SKM-1 treated with dmso at 0.1 percent for 144 hours (cell line): Measurements from ENCODE around the gene DENND1A.
A peak's percentile ranks its signal among the peaks of the same experiment; 100 is the strongest.

Experiments used
- DNase-seq: peaks from one replicate; lab custom pipeline; 2025; ENCODE audit not compliant: unreplicated experiment; lab: John Stamatoyannopoulos, UW

The DENND1A gene

DNA sequence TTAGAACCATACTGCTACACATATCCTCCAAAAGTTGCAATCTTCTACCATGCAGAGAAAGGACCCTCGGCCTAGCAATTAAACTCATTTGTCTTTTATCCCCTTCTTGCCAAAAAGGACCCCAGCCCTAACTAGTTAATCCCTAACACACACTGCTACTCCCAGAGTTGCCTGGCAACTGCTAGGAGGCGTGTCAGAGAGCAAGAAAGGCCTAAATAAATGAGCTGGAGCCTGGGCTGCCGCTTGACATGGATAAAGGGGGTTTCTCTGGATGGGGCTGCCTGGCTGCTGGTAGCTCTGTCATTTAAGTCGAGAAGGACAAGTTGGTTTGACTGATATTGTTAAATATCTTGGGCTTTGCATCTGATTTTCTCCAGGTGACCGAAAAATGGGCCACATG, 379.1 kb downstream of the DENND1A start:
- DNase-seq: no peak

DNA sequence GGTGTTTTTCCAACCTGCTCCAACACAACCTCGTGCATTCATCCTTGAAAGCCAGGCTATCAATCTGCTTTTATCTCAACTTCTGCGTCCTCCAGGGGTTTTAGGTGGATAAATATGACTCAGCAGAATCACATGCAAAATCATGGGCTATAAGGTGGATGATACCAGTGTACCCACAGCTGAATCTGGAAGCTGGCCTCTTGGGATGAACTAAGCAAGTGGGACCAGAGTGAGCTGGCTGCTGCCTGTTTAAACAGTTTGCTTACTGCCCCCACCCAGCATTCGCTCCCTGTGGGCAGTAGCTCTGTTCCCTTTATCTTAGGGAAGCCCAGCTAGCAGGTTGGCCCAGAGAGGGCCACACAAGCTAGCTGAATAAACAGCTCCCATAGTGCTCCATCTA, 379.9 kb downstream of the DENND1A start:
- no peak for DNase-seq

DNA sequence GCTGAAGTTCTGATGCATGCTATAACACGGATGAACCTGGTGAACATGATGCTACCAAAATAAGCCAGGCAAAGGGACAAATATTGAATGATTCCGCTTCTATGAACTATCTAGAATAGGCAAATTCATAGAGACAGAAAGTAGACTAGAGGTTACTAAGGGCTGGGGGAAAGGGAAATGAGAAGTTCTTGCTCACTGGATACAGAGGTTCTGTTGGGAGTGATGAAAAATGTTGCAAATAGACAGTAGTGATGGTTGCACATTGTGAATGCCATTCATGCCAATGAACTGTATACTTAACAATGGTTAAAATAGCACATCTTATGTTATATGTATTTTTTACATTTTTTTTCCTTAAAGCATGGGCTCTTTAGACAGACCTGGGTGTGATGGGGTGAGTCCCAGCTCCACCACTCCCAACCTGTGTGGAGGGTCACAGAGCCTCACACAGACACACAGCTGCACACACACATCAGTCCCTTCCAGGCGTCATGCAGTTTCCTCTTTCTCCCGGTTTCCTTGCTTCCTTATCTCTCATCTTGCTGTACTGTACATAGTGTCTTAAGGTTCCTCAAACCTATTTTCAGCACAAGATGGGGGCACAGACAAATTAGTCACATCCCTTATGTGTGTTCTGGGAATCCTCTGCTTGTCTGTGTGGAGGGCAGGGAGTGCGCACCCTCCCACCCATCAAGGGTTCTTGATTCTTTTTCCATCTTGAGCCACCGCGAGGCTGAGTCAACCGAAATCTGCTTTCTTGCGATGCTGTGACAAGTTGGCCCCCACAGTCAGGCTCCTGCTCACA, 381.0 kb downstream of the DENND1A start:
- peak; percentile 53 for DNase-seq

DNA sequence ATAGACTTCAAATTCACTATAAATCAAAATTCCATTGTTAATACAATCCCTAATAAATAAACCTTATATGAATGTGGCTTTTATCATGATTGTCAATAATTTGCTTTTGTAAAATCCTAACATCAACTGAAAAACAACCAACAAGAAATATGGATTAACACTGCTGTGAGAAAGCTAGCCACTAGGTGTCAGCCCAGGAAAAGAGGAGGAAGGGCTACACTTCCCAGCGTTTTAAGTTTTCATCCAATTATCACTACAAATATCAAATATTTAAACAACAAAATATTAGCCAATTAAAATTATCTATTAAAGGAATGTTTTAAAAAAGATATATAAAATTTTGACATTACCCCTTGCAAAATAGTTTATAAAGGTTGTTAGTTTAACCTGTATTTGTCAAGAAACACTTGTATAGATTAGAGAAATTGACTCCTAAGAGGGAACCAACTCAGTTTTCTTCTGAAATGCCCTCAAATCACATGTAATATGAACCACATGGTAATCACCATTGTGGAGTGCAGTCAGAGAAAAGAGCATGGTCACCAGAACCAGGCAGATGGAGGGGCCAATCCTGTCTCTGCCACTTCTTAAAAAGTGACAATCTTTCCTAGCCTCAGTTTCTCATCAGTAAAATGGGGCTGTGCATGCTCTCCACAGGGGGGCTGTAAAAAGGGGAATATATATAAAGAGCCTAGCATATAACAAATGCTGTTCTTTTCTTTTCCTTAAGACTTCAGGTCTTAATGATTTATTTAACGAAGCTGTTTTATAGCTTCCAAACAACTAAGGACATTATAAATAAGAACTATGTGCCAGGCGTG, 385.7 kb downstream of the DENND1A start:
- peak; percentile 26 for DNase-seq

DNA sequence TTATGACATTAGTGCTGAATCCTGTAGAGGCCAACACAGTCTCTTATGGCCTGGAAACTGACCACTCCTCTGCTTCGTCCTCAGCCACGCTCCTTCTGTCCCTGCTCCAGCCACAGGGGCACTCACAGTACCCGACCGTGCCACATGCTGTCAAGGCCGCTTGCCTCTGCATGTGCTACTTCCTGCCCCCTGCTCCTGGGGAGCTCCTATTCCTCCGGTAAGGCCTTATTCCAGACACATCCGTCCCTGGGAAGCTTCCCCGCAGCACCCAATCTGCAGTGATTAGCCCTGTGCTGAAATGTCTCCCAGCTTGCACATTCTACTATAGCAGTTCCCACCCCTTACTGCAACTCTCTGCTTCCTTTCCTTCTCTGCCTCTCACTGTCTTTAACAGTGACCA, 386.4 kb downstream of the DENND1A start:
- no peak for DNase-seq

DNA sequence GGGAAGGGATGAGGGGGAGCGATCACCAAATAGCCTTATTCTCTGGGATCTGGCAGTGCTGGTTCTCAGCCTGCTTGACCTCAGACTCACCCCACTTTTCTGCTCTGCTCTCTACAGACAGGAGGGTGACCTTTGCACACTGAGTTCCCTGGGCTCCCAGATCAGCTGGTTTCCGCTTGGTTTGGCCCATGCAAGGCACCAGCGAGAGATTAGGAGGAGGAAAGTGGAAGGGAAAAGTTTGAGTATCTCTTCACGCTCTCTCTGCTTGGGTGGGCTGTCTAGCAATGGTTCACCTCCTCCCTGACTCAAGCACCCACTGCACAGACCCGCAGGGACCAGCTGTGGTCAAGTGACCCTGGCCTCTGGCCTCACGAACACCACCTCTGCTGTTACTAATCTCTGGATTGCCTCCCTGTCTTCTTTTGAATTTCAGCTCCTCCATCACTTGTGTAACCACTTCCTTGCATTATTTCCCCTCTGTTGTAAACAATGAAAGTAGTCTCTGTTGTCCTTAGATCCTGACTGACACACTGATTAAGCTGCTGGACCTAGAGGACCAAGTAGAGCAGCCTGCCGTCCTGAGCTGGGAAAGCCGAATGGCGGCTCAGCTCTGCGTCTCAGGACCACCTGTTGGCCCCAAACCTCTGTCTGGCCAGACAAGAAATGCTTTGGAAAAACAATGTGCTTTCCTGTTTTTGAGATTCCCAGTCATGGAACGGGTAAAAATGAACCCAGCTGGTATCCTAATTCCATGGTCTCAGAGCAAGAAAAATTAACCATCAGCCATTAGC, 387.3 kb downstream of the DENND1A start:
- DNase-seq: no peak

DNA sequence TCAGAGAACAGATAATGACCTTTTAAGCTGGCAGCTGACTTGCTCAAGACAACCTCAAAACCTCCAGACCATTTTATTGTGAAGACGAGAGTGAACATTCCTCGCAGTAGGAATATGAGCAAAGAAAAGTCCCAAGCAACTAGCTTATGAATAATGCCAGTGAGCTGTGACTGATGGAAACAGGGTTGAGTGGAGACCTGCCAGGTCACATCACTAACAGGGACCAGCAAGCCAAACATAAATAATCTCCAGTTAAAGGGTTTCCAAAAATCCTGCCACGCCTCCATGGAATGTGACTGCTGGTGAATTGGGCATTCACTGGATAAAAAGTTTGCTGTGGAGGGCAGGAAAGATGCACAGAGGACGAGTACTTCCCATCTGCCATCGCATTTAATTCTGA, 388.5 kb downstream of the DENND1A start:
- DNase-seq: no peak

DNA sequence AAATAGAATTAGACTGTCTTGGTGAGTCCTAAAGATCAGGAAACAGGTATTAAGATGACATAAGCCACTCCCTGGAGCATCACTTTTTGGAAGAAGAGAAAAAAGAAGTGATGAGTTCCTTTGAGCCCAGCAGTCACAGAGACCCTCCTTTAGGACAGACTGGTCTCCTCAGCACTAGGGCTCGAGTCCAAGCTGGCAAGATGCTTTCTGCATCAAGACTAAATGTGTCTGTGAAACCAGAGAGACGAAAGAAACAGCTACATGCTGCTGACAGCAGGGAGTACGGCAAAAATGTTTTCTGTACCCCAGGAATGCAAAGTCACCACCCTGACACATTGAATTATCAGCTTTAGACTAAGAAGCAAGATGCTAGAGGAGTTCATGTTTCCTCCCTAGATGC, 389.5 kb downstream of the DENND1A start:
- no peak for DNase-seq

DNA sequence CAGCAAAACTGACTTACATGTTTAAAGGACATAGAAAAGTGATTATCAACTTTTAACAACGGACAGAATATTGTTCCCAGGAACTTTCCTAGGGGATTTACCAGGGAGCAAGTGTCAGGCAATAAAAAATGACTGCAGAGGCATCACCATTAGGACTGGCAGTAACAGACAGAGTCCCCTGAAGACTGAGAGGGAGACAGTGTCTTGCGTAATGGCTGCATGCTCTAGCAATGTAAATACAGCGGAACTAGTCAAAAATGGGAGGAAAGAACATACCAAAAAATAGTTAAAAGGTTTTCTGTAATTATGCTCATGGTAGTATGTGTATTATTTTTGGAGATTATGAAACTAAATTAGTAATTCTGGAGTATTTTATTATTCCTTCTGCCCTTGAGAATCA, 392.1 kb downstream of the DENND1A start:
- no peak for DNase-seq

DNA sequence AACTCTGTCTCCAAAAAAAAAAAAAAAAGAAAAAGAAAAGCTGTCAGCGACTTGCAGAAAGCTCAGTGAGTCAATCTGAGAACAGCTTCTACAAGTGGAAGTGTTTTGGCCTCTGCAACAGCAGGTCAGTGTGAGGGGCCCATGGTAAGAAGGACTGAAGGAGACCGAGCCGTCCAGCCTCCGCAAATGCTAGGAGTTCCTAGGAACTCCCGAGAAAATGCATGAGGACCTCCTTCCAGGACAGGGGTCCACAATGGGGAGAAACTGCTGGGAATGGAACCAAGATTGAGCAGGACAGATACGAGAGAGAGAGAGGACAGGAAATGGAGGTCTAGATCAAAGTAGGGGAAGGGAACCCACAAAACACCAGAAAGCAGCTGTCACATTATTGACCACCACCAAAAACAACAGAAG, 393.5 kb downstream of the DENND1A start:
- no peak for DNase-seq

DNA sequence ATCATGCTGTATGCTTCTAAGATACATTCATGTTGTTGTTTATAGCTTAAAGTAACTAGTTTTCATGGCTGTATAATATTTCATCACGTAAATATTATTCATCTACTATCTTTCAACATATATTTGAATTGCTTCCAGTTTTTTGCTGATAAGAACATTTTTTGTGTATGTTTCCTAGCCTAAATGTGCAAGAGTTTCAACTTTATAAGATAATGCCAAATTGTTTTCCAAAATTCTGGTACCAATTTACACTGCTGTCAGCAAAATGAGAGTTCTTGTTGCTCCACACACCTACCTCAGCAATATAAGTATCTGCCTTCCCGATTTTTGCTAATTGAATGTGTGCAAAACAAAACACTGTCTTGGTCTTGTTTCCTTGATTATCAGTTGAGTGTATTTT, 395.6 kb downstream of the DENND1A start:
- no peak for DNase-seq

DNA sequence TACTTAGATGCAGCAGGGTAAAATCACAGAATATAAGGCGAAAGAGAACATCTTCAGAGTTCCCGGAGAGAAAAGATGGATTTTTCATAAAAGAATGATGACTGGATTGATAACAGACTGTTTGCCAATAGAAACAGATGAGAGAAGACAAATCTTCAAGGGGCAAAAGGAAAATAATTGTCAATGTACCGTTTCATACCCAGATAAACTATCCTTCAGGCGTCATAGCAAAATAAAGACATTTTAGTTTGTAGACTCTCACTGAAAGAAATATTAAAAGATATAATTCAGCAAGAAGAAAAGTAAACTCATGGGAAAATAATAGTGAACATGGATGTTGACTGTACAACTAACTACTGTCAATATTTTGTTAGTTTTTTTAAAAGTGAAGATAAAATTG, 399.7 kb downstream of the DENND1A start:
- DNase-seq: no peak

DNA sequence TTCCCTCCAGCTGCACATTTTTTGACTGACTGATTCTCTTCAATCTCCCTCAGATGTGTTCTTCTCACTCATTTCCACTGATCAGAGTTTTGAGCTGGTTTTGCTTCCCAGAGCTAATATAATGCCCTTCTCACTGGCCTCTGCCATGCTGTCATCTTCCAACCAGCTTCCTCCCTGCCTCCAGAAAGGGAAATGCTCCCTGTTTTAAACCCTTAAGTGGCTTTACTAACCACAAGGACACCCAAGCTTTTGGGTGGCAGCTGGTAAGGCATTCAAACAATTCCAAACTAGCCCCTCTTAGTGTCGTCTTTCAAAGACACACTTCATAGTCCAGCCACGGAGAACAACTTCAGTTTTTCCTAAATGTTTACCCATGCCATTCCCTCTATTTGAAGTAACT, 401.4 kb downstream of the DENND1A start:
- no peak for DNase-seq

DNA sequence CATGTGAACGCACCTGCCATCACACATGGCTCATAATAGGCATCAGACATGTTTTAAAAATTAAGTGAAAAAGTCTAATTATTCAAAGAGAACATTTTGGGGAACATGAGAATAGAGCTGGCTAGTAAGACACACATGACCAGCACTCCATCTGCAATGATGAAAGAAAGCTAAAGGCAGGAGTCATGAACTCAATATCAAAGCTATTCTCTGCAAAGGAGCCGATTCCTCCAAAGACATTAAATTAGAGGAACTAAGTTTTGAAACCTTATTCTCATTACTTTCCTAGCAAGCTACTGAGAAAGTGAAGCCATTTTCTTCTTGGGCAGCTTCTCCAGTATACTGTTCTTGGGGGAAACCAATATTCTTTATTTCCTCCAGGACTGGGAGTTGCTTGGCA, 401.9 kb downstream of the DENND1A start:
- DNase-seq: no peak

DNA sequence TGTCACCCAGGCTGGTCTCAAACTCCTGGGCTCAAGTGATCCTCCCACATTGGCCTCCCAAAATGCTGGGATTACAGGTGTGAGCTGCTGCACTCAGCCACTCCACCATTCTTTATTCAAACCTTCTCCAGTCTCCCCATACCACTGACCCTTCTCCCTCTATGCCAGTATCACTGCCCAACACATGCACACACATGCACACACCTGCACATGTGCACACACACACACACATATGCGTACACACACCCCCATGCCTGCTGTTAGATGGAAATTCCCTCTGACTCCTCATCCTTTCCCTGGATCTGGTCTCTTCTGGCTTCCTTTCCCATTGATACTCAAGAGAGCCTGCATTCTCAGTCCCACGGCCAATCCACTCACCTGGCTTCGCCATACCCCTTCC, 404.0 kb downstream of the DENND1A start:
- DNase-seq: no peak

DNA sequence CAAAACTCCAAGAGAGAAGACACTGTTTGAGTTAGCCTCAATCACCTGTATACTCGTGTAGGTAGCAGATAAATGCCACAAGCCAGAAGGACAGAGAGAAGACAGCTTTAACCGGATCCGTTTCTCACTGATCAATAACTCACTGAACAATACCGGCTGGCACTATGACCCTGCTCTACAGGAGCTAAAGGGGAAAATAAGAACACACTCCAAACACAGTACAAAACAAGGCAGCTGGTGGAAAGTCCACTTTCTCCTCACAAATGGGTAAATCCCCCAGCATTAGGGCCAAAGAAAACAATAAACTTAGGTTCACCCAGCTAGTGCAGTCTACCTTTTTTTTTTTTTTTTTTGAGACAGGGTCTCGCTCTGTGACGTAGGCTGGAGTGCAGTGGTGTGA, 404.5 kb downstream of the DENND1A start:
- no peak for DNase-seq

DNA sequence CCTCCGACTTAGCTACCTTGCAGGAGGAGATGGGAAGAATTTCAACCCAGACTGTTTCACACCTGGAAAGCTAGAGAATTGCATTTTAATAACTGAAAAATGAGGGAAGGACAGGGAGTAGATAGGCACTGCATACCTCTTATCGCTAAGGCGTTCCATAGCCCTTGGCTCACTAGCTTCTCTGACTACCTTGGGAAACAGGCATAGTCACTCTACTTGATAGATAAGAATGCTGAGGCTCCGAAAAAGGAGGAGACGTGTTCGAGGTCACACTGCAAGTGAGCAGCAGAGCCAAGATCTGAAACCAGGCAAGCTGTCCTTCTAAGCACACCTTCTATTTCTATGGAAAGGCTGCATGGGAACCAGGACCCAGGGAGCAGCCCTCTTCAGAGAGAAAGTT, 405.1 kb downstream of the DENND1A start:
- no peak for DNase-seq

DNA sequence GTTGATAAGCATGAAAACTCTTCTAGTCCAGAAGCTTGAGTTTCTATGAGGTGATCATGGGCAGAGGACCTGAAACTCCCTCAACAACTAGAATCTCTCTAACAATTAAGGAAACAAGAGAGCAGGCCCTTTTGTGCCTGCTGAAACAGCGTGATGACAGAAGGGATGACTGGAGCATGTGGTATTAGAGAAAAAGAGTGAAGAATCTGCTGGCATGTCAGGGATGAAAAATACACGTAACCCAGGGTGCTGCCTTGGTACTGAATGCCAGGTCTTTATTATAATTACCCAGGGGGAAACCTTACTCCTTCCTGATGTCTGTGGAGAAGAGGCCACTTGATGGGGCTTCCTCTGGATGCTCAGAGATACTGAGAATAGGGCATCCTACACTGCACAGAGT, 406.1 kb downstream of the DENND1A start:
- DNase-seq: no peak

DNA sequence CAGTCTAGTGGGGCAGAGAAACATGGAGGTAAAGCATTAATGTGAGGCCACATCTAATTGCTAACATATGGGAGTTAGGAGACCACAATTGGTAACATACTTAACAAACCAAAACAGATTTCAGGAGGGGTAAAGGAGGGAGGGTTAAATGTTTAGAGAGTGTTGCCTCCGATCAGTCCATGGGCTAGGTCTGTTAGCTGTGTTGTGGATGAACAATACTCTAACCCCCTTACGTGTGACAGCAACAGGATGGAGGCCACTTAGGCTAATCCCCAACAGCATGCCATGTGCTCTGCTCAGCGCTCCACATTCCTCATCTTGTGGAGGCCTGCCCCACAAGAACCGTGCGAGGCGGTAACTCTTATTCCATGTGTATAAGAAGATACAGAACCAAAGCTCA, 406.9 kb downstream of the DENND1A start:
- no peak for DNase-seq

DNA sequence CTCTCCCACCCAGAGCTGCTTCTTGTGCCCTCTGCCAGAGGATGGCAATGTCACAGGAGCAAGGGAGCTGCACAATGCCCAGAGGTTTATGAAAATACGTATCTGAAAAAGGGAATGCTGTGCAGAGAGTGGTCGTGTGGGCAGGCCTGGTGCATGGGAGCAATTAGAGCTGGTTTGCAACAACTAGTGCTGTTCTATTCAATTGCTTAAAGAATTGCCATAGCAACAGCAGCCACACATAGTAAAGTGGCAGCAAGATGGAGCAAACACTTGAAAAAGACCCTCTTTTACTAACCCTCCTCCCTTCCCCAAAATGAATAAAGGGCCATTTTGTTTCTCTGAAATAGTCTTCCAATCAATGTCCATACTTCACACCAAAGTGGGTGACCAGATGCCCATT, 407.7 kb downstream of the DENND1A start:
- DNase-seq: no peak

DNA sequence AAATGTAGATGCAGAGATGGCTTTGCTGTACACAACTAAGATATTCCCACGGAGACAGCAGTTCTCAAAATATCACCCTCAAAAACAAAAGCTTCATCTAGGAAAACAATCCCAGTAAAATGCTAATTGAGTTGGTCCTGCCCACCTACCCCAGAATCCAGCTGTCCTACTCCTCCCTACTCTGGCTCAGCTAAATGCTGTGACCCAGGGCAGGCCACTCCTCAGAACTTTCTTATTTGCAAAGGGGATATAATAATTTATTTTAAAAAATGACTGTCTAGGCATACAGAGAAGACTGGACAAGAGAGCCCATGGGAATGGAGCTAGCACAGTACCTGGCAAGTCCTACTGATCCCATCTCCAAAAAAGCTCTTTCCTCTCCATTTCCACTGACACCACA, 411.6 kb downstream of the DENND1A start:
- DNase-seq: no peak

DNA sequence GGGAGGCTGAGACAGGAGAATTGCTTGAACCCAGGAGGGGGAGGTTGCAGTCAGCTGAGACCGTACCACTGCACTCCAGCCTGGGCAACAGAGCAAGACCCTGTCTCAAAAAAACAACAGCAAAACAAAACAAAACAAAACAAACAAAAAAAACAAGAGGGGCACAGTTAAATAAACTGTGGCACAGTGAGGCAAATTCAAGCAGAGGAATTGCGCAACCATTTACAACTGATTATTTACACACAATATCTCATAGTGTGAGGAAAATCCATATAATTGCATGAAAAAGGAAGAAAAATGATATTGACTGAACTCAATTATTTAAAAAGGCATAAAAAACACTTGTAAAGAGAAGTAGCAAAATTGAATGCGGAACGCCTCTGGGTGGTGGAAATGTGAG, 412.4 kb downstream of the DENND1A start:
- DNase-seq: no peak
